Activated B cell treated with CpG ODN at 0.5 μM for 24 hours (primary cell): ENCODE data around the gene ZNF837. TPM values are rescaled to one million over a fixed set of nuclear protein-coding genes. Genes with fewer than 3 reads are reported as not detected.
A peak's percentile ranks its signal among the peaks of the same experiment; 100 is the strongest.

Source experiments
- ATAC-seq: fragments of 200-7000 bp; cut with Tn5 transposase; one replicate; pipeline ENCODE4 v1.10.0; 2021; ENCODE audit warnings: low read depth, mild to moderate bottlenecking, moderate library complexity
- CTCF ChIA-PET: fragments of 350-600 bp; sonication (Branson Sonifier 250); formaldehyde crosslinking; loops from one replicate; lab custom pipeline; 2021; ENCODE audit warnings: antibody characterized with exemption; lab: Charles Lee
- POLR2A ChIA-PET: fragments of 350-600 bp; sonication (Branson Sonifier 250); formaldehyde crosslinking; loops from one replicate; lab custom pipeline; 2021; ENCODE audit warnings: antibody characterized with exemption; lab: Charles Lee
- DNase-seq: peaks from one replicate; pipeline ENCODE4 v3.0.0; 2022
- H3K27ac Mint-ChIP-seq: one replicate; pipeline ENCODE4 v1.8.0; 2020; ENCODE audit warnings: mixed read lengths
- H3K27me3 Mint-ChIP-seq: one replicate; pipeline ENCODE4 v1.8.0; 2021; ENCODE audit warnings: mixed read lengths
- H3K36me3 Mint-ChIP-seq: one replicate; pipeline ENCODE4 v1.8.0; 2021; ENCODE audit warnings: low read depth, mixed read lengths
- H3K4me1 Mint-ChIP-seq: one replicate; pipeline ENCODE4 v1.8.0; 2021; ENCODE audit warnings: mixed read lengths
- H3K4me3 Mint-ChIP-seq: one replicate; pipeline ENCODE4 v1.8.0; 2020; ENCODE audit warnings: mild to moderate bottlenecking, mixed read lengths
- H3K9me3 Mint-ChIP-seq: one replicate; pipeline ENCODE4 v1.8.0; 2020; ENCODE audit warnings: mixed read lengths
- CTCF ChIP-seq: fragments of 200-600 bp; IDR thresholded peaks from one replicate; pipeline ENCODE4 v1.8.0; 2022; ENCODE audit warnings: antibody characterized with exemption, mild to moderate bottlenecking
- intact Hi-C: fragments of 100-400 bp; cut with micrococcal nuclease; formaldehyde crosslinking; loops from one replicate; pipeline ENCODE4 v1.15.1; 2024
- total RNA-seq: library from RNA; stranded (reverse); gene quantifications from 2 replicates; pipeline ENCODE4 v1.2.3, GENCODE V29; 2022

ZNF837 gene
- total RNA-seq, 1 donor from 2014 or later = 3.1 TPM

GRCh38 chr19:58387338-58388174 lies 6.7 kb upstream of the ZNF837 start:
- no peaks in the 10 kb centered on the region for H3K27me3 Mint-ChIP-seq
- no peak for DNase-seq
- intact Hi-C loops = loop anchor here (1.0 to 2.0 kb wide), 7 partner anchors 14 to 188 kb away; partner anchors contain the start of genes ZNF132, ZNF324, ZNF497 and ZNF584
- H3K9me3 Mint-ChIP-seq = no peaks in the 10 kb centered on the region
- peak overlapping the region; percentile 98 for H3K27ac Mint-ChIP-seq
- ATAC-seq = no peak
- peaks cover 45% of the 10 kb centered on the region for H3K4me1 Mint-ChIP-seq
- peak overlapping the region; percentile 95 for H3K4me3 Mint-ChIP-seq
- POLR2A ChIA-PET = interaction anchor here (0.6 to 5.0 kb wide), 12 partner anchors 8 to 386 kb away, joined by 3 to 40 read pairs (median 4); partner anchors contain the start of genes ERVK3-1, RNF225, ZBTB45 and ZNF497
- peaks cover 49% of the 10 kb centered on the region for H3K36me3 Mint-ChIP-seq
- CTCF ChIA-PET = no interaction called here
- TF ChIP-seq CTCF = no peak

DNA sequence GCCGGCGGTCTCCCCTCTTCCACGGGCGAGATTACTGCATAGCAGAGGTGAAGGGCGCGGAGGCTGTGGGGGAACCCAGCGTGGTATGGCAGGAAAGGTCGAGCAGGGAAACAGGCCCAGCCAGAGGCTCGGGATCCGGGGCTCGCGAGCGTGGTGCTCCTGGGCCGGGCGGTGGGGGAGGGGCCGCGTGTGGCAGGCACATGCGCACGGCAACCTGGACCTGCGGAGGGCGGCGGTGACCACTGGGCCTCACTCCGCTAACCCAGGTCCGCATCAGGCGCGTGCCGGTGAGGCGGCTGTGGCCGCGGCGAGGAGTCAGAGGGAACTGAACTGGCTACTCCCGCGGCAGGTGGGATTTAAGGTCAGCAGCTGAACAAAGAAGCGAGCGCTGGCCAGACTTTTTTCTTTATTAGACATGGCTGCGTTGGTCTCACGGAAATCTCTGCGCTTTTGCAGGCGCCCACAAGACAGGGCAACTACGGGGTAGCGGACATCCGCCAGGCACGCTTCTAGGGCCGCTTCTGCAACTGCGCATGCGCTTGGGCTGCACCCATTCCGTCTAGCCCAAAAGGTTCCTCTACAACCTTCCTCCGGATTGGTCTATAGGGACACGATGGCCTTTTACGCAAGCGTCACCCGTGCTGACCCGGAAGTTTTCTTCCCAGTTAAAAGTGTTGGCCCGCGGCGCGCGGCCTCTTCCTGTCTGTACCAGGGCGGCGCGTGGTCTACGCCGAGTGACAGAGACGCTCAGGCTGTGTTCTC lies 5.9 kb upstream of the ZNF837 start, which contains the start of gene RPS5:
TSS of gene RPS5 (plus strand) at position 694 of the 762 bp plus-strand sequence. CDS start 869 bp downstream, outside the sequence.
- DNase-seq (peak; percentile 85), ATAC-seq (peak; percentile 89)
- POLR2A ChIA-PET = interaction anchor here (0.6 to 5.0 kb wide), 11 partner anchors 9 to 385 kb away, joined by 3 to 40 read pairs (median 3); partner anchors contain the start of genes RNF225, ZBTB45, ZNF497 and ZNF584
- no peak for TF ChIP-seq CTCF
- H3K27me3 Mint-ChIP-seq = no peaks in the 10 kb centered on the region
- H3K4me1 Mint-ChIP-seq = peaks cover 50% of the 10 kb centered on the region
- H3K36me3 Mint-ChIP-seq = peaks cover 42% of the 10 kb centered on the region
- no peaks in the 10 kb centered on the region for H3K9me3 Mint-ChIP-seq
- peak within 1 kb of the TSS; percentile 95 for H3K4me3 Mint-ChIP-seq
- intact Hi-C loops = loop anchor here (1.0 to 2.0 kb wide), 7 partner anchors 15 to 189 kb away; partner anchors contain the start of genes ZNF132, ZNF324, ZNF497 and ZNF584
- CTCF ChIA-PET = no interaction called here
- H3K27ac Mint-ChIP-seq = peak within 1 kb of the TSS; percentile 98

- no peak for TF ChIP-seq CTCF
- Mint-ChIP-seq H3K27ac (peak overlapping the region; percentile 98), H3K4me3 (peak overlapping the region; percentile 95), H3K4me1 (peaks cover 54% of the 10 kb centered on the region), H3K9me3 (no peaks in the 10 kb centered on the region), H3K27me3 (no peaks in the 10 kb centered on the region), H3K36me3 (peaks cover 39% of the 10 kb centered on the region)
- intact Hi-C loops = loop anchor here (2.0 kb wide), 1 partner anchor 81 kb away; the partner anchor contains the start of gene ZNF324
- POLR2A ChIA-PET = interaction anchor here (0.9 to 5.0 kb wide), 7 partner anchors 10 to 384 kb away, joined by 3 to 40 read pairs (median 3); partner anchors contain the start of genes RNF225, ZNF497, ZNF584 and ZNF606
- ATAC-seq (no peak), DNase-seq (no peak)
- CTCF ChIA-PET = no interaction called here
These were observed 5.2 kb upstream of the ZNF837 start for GRCh38 chr19:58385891-58386575.

GRCh38 chr19:58385313-58385890 lies 4.6 kb upstream of the ZNF837 start:
- no peaks in the 10 kb centered on the region for H3K9me3 Mint-ChIP-seq
- no peak for TF ChIP-seq CTCF
- ChIA-PET CTCF (no interaction called here), POLR2A (interaction anchor here (0.8 to 5.0 kb wide), 3 partner anchors 22 to 114 kb away, joined by 3 to 40 read pairs (median 3); partner anchors contain the start of gene ZNF497)
- intact Hi-C loops = no loop called here
- no peaks in the 10 kb centered on the region for H3K27me3 Mint-ChIP-seq
- H3K4me1 Mint-ChIP-seq = peaks cover 49% of the 10 kb centered on the region
- H3K4me3 Mint-ChIP-seq = peak overlapping the region; percentile 95
- peaks cover 32% of the 10 kb centered on the region for H3K36me3 Mint-ChIP-seq
- H3K27ac Mint-ChIP-seq = peak overlapping the region; percentile 98
- ATAC-seq (no peak), DNase-seq (no peak)
